GM21717 (cell line): Measurements from ENCODE around the gene CAMTA1.

ENCODE experiments used
- ATAC-seq: cut with Tn5 transposase; IDR thresholded peaks from one replicate; pipeline ENCODE4 v1.9.1; 2021; ENCODE audit warnings: mild to moderate bottlenecking, moderate library complexity; ENCODE audit not compliant: unreplicated experiment

Gene CAMTA1

DNA sequence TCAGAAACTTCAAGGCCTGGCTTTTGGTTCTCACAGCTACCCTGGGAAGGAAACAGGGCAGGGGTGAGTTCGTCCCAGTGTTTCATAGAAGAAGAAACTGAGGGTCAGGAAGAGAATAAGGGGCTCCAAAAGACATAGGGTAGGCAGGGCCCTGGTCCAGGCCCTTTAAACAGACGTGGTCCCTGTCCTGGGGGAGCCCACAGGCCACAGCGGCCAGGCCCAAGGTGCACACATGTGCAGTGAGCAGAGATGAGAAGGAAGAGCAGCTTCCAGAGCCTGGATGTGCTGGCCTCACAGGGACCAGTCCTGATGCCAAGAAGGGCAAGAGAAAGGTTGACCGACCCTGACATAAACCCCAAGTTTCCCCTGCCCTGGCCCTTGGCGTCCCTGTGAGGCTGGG, 690.4 kb downstream of the CAMTA1 start:
- no peak for ATAC-seq

DNA sequence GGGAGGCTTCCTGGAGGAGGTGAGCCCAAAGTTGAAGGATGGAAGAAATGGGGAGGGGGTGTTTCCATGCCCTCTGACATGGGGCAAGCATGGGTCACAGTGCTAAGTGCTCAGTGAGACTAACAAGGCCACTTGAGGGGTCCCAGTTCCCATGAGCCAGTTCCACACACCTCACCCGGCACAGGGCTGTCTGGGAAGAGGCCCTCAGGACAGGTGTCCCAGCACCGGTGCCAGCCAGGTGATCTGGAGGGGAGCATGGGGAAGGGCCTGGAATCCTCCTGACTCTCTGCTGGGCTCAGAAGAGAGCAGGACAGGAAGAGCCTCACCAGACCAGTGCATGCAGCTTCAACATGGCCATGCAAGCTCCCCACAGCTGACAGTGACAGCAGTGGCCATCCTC, 691.1 kb downstream of the CAMTA1 start:
- ATAC-seq = no peak

- no peak for ATAC-seq
Observed at GRCh38 chr1:7476861-7477547, 691.8 kb downstream of the CAMTA1 start.

DNA sequence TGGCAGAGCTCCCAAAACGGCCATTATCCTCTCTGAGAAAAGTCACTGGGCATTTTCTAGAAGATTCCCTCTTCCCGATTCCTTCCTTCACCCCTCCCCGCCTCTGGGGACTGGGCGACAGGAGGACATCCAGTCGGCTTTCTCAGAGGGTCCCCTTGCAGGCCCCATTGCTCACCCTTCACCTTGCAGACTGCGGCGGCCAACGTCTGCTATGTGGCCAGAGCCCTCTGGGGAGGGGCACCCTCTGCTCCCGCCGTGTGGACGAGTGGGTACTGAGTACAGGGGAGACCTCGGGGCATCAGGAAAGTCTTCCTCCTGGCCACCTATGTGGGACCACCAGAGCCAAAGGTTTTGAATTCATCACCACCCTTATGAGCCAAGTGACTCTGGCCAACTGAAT, 692.3 kb downstream of the CAMTA1 start:
- no peak for ATAC-seq

DNA sequence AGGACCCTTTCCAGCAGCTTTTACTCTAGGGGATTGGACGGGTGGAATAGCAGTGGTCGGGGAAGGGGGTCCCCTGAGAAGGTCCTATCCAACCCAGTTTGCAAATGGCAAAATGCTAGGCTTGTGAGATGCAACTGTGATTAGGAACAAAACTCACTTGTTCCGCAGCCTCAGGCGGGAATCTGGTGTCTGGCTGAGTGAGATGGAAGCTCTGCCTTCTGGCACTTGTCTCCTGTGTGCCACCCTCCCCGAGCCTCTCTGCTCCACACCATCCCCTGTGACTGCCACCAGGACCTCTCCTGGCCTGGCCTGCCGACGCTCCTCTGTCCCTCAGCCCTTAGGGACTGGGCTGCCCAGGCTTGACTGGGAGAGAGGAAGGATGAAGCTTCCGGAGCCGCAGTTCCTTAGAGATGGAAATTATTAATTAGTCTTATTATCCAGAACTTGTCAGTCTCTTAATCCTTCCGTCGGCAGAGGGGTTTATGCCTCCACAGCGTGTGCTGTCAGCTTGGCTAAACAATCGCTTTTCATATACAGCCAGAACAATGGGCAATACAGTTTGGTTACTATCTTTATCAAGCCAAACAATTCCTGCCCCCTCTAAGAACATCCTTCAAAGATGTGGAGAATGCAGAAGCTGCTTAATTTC, 693.0 kb downstream of the CAMTA1 start:
- ATAC-seq = no peak

DNA sequence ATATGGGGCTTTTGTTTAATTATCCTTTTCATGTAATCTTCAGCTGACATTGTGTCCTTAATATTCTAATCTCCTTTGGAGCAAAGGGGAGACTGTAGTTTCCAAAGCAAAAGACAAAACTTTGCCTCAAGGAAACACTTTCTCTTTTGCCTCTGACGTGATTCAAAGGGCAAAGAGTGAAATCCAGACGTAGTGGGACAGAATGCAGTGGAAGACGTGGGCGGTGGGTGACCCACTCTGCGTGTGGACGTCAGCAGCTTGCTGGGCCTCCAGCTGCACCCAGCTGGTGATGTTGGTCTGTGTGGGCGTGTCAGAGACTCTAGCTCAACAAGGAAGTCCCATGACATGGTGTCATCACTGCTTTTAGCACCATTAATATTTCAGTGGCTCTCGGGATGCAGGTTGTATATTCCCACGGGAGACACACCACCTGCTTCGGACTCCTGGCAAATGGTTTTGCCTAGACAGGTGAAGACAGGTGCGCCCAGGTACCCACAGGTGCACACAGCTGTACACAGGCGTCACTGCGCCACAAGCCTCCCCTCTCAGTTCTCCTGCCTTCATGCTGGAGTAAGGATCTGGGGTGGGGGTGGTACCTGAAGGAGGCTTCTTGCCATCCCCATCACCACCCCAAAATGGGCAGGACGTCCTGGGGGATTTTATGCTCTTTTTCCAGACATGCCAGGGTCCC, 693.7 kb downstream of the CAMTA1 start:
- no peak for ATAC-seq

- ATAC-seq = no peak
Observed at GRCh38 chr1:7479571-7479970, 694.3 kb downstream of the CAMTA1 start.

GRCh38 chr1:7481194-7481593, 695.9 kb downstream of the CAMTA1 start:
- ATAC-seq = no peak

DNA sequence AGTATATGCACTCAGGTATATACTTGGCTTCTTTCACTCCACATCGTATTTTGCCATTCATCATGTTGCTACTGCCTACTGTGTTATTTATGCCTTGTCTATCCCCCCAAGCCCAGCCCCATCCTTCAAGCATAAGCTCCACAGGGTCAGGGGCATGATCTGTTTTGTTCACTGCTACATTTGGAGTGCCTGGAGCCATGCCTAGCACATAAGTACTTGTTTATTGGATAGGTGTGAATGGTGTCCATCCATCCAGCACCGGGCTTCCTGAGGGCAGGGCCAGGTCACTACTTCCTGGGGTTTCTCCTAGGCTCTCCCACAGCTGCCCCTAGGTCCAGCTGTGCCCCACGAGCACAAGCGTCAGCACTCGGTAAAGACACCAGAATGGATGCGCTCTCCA, 696.8 kb downstream of the CAMTA1 start:
- no peak for ATAC-seq

GRCh38 chr1:7482772-7483495, 697.7 kb downstream of the CAMTA1 start:
- no peak for ATAC-seq

DNA sequence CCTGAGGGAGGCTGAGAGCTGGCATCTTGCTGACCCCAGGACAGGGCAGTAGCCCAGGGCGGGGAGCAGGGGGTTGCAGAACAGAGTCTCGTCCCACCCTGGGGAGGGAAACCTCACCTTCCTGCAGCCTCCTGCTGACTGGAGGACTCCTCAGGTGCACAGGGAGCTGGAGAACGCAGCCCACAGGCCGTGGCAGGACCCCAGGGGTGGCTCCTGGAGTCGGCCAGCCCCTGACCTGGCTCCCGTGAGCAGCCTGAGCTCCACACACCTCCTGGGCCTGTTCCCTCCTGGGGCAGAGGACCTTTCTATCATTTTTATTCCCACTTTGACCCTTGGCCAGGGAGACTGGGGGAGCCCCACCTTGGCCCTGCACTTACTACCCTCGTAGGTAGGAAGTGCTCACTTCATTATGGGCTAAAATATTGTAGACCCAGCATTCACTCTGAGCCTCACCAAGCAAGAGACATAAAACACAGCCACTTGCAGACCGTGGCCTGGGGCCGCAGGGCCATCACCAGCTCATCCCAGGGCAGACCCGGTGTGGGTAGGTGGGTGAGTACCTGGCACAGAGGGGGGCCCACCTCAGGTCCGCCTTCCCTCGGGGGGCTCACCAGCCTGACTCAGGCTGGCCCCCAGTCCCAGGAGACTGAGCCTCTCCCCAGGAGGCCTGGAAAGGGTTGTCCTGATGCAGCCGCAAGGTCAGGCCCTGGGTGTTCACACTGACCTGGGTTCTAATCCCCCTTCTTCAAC, 698.6 kb downstream of the CAMTA1 start:
- ATAC-seq = no peak

GRCh38 chr1:7485086-7485780, 700.0 kb downstream of the CAMTA1 start:
- ATAC-seq = no peak

DNA sequence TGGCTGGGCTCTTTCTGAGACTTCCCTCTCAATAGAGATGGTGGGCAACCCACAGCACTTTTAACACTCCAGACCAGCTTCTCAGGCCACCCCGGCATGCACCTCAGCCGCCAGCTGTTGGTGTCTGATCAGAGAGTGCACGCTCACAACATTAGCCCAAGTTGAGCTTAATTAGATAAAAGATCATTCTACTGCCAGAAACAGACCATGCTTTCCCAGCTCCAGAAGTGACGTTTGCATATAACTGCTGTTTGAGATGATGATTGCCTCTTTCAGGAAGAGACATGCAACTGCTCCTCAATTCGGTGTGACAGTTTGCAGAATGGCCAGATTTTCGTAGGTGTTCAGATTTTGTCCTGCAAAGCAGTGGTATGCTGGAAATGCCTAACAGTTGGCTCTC, 700.6 kb downstream of the CAMTA1 start:
- no peak for ATAC-seq

DNA sequence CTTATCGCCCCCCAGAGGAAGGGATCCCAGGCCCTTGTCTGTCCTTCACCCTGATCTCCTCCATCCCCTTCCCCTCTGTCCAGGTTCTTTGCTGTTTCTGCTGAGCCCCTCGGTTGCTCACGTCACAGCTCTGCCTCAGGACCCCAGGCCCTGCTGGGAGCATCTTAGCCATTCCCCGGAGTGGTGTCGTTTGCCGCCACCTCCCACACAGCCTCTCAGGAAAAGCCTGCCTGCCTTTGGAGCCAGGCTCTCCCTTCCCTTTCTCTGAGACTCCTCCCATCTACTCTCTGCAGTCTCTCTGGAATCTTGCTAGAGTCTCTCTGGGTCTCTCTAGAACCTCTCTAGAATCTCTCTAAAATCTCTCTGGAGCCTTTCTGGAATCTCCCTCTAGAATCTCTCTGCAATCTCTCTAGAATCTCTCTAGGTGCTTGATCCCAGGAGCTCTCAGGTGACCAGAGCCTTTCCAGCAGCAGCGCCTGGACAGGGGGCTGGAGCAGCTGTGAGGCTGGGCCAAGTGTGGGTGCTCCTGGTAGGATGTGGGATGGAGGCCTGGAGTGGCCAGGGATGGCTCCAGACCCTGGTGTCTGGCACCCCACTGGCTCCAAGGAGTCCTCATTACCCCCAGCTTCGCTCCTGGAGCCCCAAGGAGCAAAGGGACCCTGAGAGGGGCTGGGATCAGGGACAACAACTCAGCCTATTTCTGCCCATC, 702.7 kb downstream of the CAMTA1 start:
- no peak for ATAC-seq

- ATAC-seq = no peak
Observed at GRCh38 chr1:7488475-7488842, 703.2 kb downstream of the CAMTA1 start.

- no peak for ATAC-seq
Observed at GRCh38 chr1:7489586-7489985, 704.3 kb downstream of the CAMTA1 start.

- ATAC-seq = no peak
Observed at GRCh38 chr1:7490576-7490975, 705.3 kb downstream of the CAMTA1 start.

DNA sequence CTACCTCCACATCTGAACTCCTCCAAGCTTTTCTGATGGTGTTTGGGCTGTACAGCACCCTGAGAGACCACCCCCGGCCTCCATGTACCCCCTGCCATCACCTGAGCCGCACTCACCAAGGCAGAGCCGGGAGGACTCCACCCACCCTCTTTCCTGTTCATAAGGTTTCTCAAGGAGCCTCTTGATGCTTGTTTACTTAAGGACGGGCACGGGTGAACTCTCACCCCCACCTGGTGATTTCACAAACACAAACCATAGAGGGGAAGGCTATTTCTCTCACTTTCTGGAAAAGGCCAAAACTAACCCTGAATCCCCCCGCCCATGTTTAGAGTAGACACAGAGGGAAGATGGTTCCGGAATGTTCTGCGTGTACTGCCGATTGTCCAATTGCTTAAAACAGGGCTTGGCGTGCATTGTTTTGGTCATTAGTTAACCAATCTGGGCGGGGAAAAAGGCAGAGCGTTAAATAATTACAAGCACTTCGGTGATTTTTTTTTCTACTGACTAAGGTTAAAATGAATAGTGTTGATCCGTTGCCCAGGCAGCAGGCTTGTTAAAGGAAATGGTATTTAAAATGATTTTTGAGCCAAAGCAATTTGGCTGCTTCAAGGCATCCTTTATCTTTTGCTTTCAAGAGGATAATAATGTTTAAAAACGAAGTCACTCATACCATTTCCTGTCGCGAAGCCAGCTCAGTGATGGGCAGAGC, 706.0 kb downstream of the CAMTA1 start:
- no peak for ATAC-seq

GRCh38 chr1:7491818-7492173, 706.5 kb downstream of the CAMTA1 start:
- no peak for ATAC-seq
